HUES6 (cell line): Measurements from ENCODE around the gene OBSCN.

Source experiments
- H3K27ac ChIP-seq: 2 replicates; pipeline ENCODE4 v1.7.0; 2013; ENCODE audit warnings: low read depth, mild to moderate bottlenecking, low read length, inconsistent platforms
- H3K27me3 ChIP-seq: 2 replicates; pipeline ENCODE4 v1.6.1; 2013; ENCODE audit warnings: low read length; ENCODE audit not compliant: control insufficient read depth, insufficient read depth
- H3K36me3 ChIP-seq: 2 replicates; pipeline ENCODE4 v1.6.1; 2013; ENCODE audit warnings: low read length; ENCODE audit not compliant: control insufficient read depth, insufficient read depth
- H3K4me1 ChIP-seq: 2 replicates; pipeline ENCODE4 v1.6.1; 2013; ENCODE audit warnings: low read length; ENCODE audit not compliant: control insufficient read depth, insufficient read depth
- H3K4me3 ChIP-seq: 2 replicates; pipeline ENCODE4 v1.5.1; 2013; ENCODE audit warnings: low read depth, low read length
- H3K9ac ChIP-seq: one replicate; pipeline ENCODE4 v1.6.1; 2013; ENCODE audit warnings: mild to moderate bottlenecking, low read length
- H3K9me3 ChIP-seq: 2 replicates; pipeline ENCODE4 v1.6.1; 2013; ENCODE audit warnings: low read depth, low read length; ENCODE audit not compliant: control insufficient read depth, insufficient read depth

OBSCN gene

GRCh38 chr1:228353601-228354371, 145.9 kb downstream of the OBSCN start:
- H3K9me3 ChIP-seq: peaks cover 3% of the 10 kb centered on the region; the same call in 1 of the 2 replicates
- H3K9ac ChIP-seq: no peak overlapping the region
- H3K4me3 ChIP-seq: no peak overlapping the region
- no peaks in the 10 kb centered on the region for H3K4me1 ChIP-seq
- peaks cover 3% of the 10 kb centered on the region; the same call in 1 of the 2 replicates for H3K36me3 ChIP-seq
- no peak overlapping the region for H3K27ac ChIP-seq
- H3K27me3 ChIP-seq: no peaks in the 10 kb centered on the region

GRCh38 chr1:228354390-228355320, 146.8 kb downstream of the OBSCN start:
- no peaks in the 10 kb centered on the region for H3K27me3 ChIP-seq
- no peak overlapping the region for H3K27ac ChIP-seq
- no peaks in the 10 kb centered on the region for H3K4me1 ChIP-seq
- H3K9ac ChIP-seq: no peak overlapping the region
- H3K9me3 ChIP-seq: peaks cover 3% of the 10 kb centered on the region; the same call in 1 of the 2 replicates
- no peak overlapping the region for H3K4me3 ChIP-seq
- peaks cover 3% of the 10 kb centered on the region; the same call in 1 of the 2 replicates for H3K36me3 ChIP-seq

GRCh38 chr1:228356897-228357680, 149.2 kb downstream of the OBSCN start:
- Histone ChIP-seq H3K4me1 (no peaks in the 10 kb centered on the region), H3K27me3 (no peaks in the 10 kb centered on the region), H3K27ac (no peak overlapping the region), H3K9me3 (peaks cover 3% of the 10 kb centered on the region; the same call in 1 of the 2 replicates), H3K4me3 (no peak overlapping the region), H3K9ac (no peak overlapping the region), H3K36me3 (peaks cover 3% of the 10 kb centered on the region; the same call in 1 of the 2 replicates)

GRCh38 chr1:228358039-228358763, 150.4 kb downstream of the OBSCN start:
- Histone ChIP-seq H3K9ac (no peak overlapping the region), H3K27me3 (no peaks in the 10 kb centered on the region), H3K27ac (no peak overlapping the region), H3K36me3 (peaks cover 3% of the 10 kb centered on the region; the same call in 1 of the 2 replicates), H3K4me3 (no peak overlapping the region), H3K4me1 (no peaks in the 10 kb centered on the region), H3K9me3 (peaks cover 3% of the 10 kb centered on the region; the same call in 1 of the 2 replicates)

GRCh38 chr1:228358764-228359612, 151.1 kb downstream of the OBSCN start:
- H3K4me3 ChIP-seq: no peak overlapping the region
- no peaks in the 10 kb centered on the region for H3K4me1 ChIP-seq
- H3K27me3 ChIP-seq: no peaks in the 10 kb centered on the region
- peaks cover 3% of the 10 kb centered on the region; the same call in 1 of the 2 replicates for H3K9me3 ChIP-seq
- no peak overlapping the region for H3K9ac ChIP-seq
- peaks cover 3% of the 10 kb centered on the region; the same call in 1 of the 2 replicates for H3K36me3 ChIP-seq
- H3K27ac ChIP-seq: no peak overlapping the region

- Histone ChIP-seq H3K4me1 (no peaks in the 10 kb centered on the region), H3K27ac (no peak overlapping the region), H3K9ac (no peak overlapping the region), H3K36me3 (peaks cover 3% of the 10 kb centered on the region; the same call in 1 of the 2 replicates), H3K9me3 (peaks cover 3% of the 10 kb centered on the region; the same call in 1 of the 2 replicates), H3K4me3 (no peak overlapping the region), H3K27me3 (no peaks in the 10 kb centered on the region)
Observed at GRCh38 chr1:228359613-228360532, 152.0 kb downstream of the OBSCN start.

- H3K4me3 ChIP-seq: no peak overlapping the region
- H3K27me3 ChIP-seq: no peaks in the 10 kb centered on the region
- no peak overlapping the region for H3K9ac ChIP-seq
- no peak overlapping the region for H3K27ac ChIP-seq
- peaks cover 3% of the 10 kb centered on the region; the same call in 1 of the 2 replicates for H3K9me3 ChIP-seq
- H3K4me1 ChIP-seq: no peaks in the 10 kb centered on the region
- peaks cover 3% of the 10 kb centered on the region; the same call in 1 of the 2 replicates for H3K36me3 ChIP-seq
Observed at GRCh38 chr1:228360533-228361313, 152.9 kb downstream of the OBSCN start.

DNA sequence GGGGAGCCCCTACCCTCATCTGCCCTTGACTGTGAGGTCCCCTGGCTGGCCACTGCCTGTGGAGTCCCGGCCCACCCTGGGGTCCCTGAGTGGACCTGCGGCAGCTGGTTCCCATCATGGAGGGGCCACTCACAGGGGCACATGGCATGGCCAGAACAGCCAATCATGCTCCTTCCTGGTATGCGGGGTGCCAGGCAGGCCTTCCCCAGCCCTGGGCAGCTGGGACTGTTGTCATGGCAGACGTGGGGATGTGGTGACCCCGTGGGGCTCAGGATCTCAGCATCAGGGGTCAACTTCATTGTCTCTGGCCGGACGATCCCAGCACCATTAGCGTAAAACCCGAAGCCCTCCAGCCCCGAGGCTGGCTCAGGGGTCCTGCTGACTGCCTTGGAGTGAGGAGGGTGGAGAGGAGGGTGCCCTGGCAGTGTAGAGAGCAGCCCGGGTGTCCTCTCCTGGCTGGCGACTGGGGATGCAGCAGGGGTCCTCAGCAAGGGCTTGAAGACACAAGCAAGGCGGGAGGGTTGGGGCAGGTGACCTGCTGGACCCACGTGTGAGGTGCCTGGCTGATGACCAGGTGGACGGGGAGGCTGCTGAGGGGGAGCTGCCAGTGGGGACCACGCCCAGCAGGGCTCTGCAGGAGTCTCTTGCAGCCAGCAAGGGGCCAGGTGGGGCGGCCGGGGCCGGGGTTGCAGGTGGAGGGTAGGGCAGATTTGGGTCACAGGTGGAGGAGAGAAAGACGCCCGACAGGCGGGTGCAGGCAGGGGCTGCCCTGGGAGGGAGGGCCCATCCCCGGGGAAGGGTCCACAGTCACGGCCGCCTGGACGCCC, 153.7 kb downstream of the OBSCN start:
- Histone ChIP-seq H3K27ac (no peak overlapping the region), H3K4me1 (no peaks in the 10 kb centered on the region), H3K27me3 (peaks cover under 1% of the 10 kb centered on the region; the same call in 1 of the 2 replicates), H3K9ac (no peak overlapping the region), H3K4me3 (no peak overlapping the region), H3K36me3 (peaks cover 3% of the 10 kb centered on the region; the same call in 1 of the 2 replicates), H3K9me3 (peaks cover 3% of the 10 kb centered on the region; the same call in 1 of the 2 replicates)
